HepG2 (cell line): ENCODE results near the gene EYA2. TPM values are rescaled to one million over a fixed set of nuclear protein-coding genes. Genes with fewer than 3 reads are reported as not detected.

ENCODE experiments used
- ATAC-seq: fragments of 200-7000 bp; cut with Tn5 transposase; 3 replicates; pipeline ENCODE4 v1.9.1; 2020; ENCODE audit warnings: mild to moderate bottlenecking, moderate library complexity
- BruUV-seq: library from RNA; stranded (reverse); fragments of 400-500 nt; replicated peaks from 2 replicates; lab custom pipeline; 2021; lab: Mats Ljungman, UMichigan
- CTCF ChIA-PET: fragments of 300-600 bp; formaldehyde crosslinking; extraction: SDS; loops from one replicate; lab custom pipeline; 2021; ENCODE audit warnings: low total read pairs, inconsistent platforms, low intra/inter-chr PET ratio; lab: Yijun Ruan, JAX
- POLR2A ChIA-PET: fragments of 350-600 bp; sonication (Branson Sonifier 250); formaldehyde crosslinking; loops from one replicate; lab custom pipeline; 2020; ENCODE audit warnings: antibody characterized with exemption, inconsistent platforms; lab: Yijun Ruan, JAX
- DNase-seq: peaks from one replicate; pipeline ENCODE4 v3.0.0-alpha.2; 2015; ENCODE audit warnings: low spot score
- FAIRE-seq: peaks from 3 replicates; lab custom pipeline; 2011; peaks lifted over from hg19 to GRCh38; lab: Jason Lieb, UNC
- H2AFZ ChIP-seq: one replicate; pipeline ENCODE4 v1.6.1; 2011; ENCODE audit warnings: low read length, inconsistent platforms
- H3K27ac ChIP-seq: fragments of 300-600 bp; 3 replicates; pipeline ENCODE4 v1.8.0; 2011; ENCODE audit warnings: mixed run types, mild to moderate bottlenecking, mixed read lengths, low read length, inconsistent platforms; ENCODE audit not compliant: insufficient read depth; ENCODE audit errors: extremely low read length
- H3K27me3 ChIP-seq, 2 experiments: fragments of 200-600 bp in 1 of 2; 2 replicates in 1 of 2; 3 replicates in 1 of 2; pipeline versions ENCODE4 v1.6.0 to v1.8.0; 2011; ENCODE audit warnings: low read length in 2 of 2, mild to moderate bottlenecking in 2 of 2, moderate library complexity in 2 of 2, inconsistent platforms in 1 of 2; ENCODE audit not compliant: insufficient read depth in 2 of 2, control insufficient read depth in 1 of 2
- H3K36me3 ChIP-seq, 2 experiments: fragments of 200-600 bp in 1 of 2; replicated peaks in 1 of 2; 2 replicates in 1 of 2; 3 replicates in 1 of 2; pipeline versions ENCODE4 v1.5.1 to v1.8.0; 2011; ENCODE audit warnings: low read length in 2 of 2, inconsistent platforms in 1 of 2; ENCODE audit not compliant: insufficient read depth in 2 of 2, control insufficient read depth in 1 of 2
- H3K4me1 ChIP-seq: 2 replicates; pipeline ENCODE4 v1.5.1; 2012; ENCODE audit warnings: low read length, inconsistent platforms; ENCODE audit not compliant: insufficient read depth
- H3K4me2 ChIP-seq: 2 replicates; pipeline ENCODE4 v1.6.0; 2011; ENCODE audit warnings: low read depth, low read length, inconsistent platforms
- H3K4me3 ChIP-seq, 3 experiments: fragments of 200-600 bp in 1 of 3; sonication (generic), shearing (Covaris generic) in 1 of 3; replicated peaks in 1 of 3; 2 replicates each; pipeline ENCODE4 v1.5.1; 2011 to 2016; ENCODE audit warnings: low read length in 3 of 3, inconsistent platforms in 2 of 3, low read depth in 2 of 3, mild to moderate bottlenecking in 2 of 3, control low read depth in 1 of 3, mixed read lengths in 1 of 3; ENCODE audit not compliant: insufficient read depth in 1 of 3
- H3K79me2 ChIP-seq: one replicate; pipeline ENCODE4 v1.6.1; 2011; ENCODE audit warnings: low read length, inconsistent platforms; ENCODE audit not compliant: insufficient read depth
- H3K9ac ChIP-seq: 2 replicates; pipeline ENCODE4 v1.6.0; 2011; ENCODE audit warnings: mild to moderate bottlenecking, low read depth, low read length, inconsistent platforms; ENCODE audit not compliant: insufficient read depth
- H3K9me3 ChIP-seq: 2 replicates; pipeline ENCODE4 v1.5.1; 2012; ENCODE audit warnings: mild to moderate bottlenecking, low read length
- H4K20me1 ChIP-seq: 2 replicates; pipeline ENCODE4 v1.6.0; 2011; ENCODE audit warnings: inconsistent platforms, mild to moderate bottlenecking, low read length, moderate library complexity; ENCODE audit not compliant: insufficient read depth
- EED ChIP-seq: sonication (generic); formaldehyde crosslinking; IDR thresholded peaks from 2 replicates; pipeline ENCODE4 v1.5.0; 2020; ENCODE audit warnings: mild to moderate bottlenecking, missing genetic modification reagents
- MNT ChIP-seq: fragments of 450-650 bp; IDR thresholded peaks from 2 replicates; pipeline ENCODE4 v1.6.1; 2016
- NCOA2 ChIP-seq: sonication (generic); formaldehyde crosslinking; IDR thresholded peaks from 2 replicates; pipeline ENCODE4 v1.8.0; 2022; ENCODE audit warnings: inconsistent platforms
- RFX3 ChIP-seq: IDR thresholded peaks from 2 replicates; pipeline ENCODE4 v1.6.1; 2016; ENCODE audit warnings: missing biosample characterization, missing genetic modification reagents
- TAF15 ChIP-seq: fragments of 200-400 bp; formaldehyde crosslinking; IDR thresholded peaks from one replicate; pipeline ENCODE4 v1.6.1; 2018; ENCODE audit warnings: mild to moderate bottlenecking, low read depth, low read length; ENCODE audit not compliant: poor library complexity, severe bottlenecking
- TARDBP ChIP-seq: sonication (generic); formaldehyde crosslinking; IDR thresholded peaks from 2 replicates; pipeline ENCODE4 v1.8.0; 2022; ENCODE audit warnings: mild to moderate bottlenecking, missing genetic modification reagents
- ZFY ChIP-seq: sonication (generic); formaldehyde crosslinking; IDR thresholded peaks from 2 replicates; pipeline ENCODE4 v1.4.0; 2020; ENCODE audit warnings: missing genetic modification reagents
- ZNF503 ChIP-seq: sonication (generic); formaldehyde crosslinking; IDR thresholded peaks from 2 replicates; pipeline ENCODE4 v1.4.0; 2020; ENCODE audit warnings: missing genetic modification reagents
- ZNF607 ChIP-seq: sonication (generic); formaldehyde crosslinking; IDR thresholded peaks from 2 replicates; pipeline ENCODE4 v1.5.1; 2020; ENCODE audit warnings: missing genetic modification reagents, mild to moderate bottlenecking, borderline replicate concordance
- WGBS: methylation state at CpG from one replicate; pipeline ENCODE4 v1.1.6; 2017; ENCODE audit warnings: low lambda C conversion rate; 5-methylcytosine and 5-hydroxymethylcytosine counted together
- in situ Hi-C: cut with HindIII; loops from 2 replicates; pipeline ENCODE4 v1.10.0; 2017; ENCODE audit warnings: low pct_unique_long_range_greater_than_20kb; ENCODE audit not compliant: extremely low pct_ligation_motif_present
- intact Hi-C: fragments of 100-400 bp; cut with micrococcal nuclease; formaldehyde crosslinking; loops from one replicate; pipeline ENCODE4 v1.10.0; 2022; ENCODE audit not compliant: unreplicated experiment
- polyA plus RNA-seq, 8 experiments: library from polyadenylated mRNA; depleted of rRNA in 3 of 8; stranded (reverse) in 7 of 8; unstranded in 1 of 8; fragments of >200 nt; fragmentation: Illumina TruSeq in 4 of 8; extraction: Trizol in 4 of 8; gene quantifications; 2 replicates each; pipeline versions ENCODE4 v1.2.1 to v1.2.3, GENCODE V29; 2011 to 2016; ENCODE audit warnings: low read depth in 4 of 8, missing spikeins in 1 of 8, mixed read lengths in 1 of 8; ENCODE audit not compliant: insufficient read depth in 1 of 8
- total RNA-seq, 5 experiments: library from RNA; depleted of rRNA; stranded (reverse); fragments of >200 nt; fragmentation: Illumina TruSeq; extraction: Trizol; gene quantifications; 2 replicates each; pipeline ENCODE4 v1.2.3, GENCODE V29; 2016; ENCODE audit warnings: low read depth in 1 of 5

The EYA2 gene
- total and polyA plus RNA-seq, 2 of the 13 experiments (the other 11 are each of a cell fraction or from before 2014, with no cell fraction given), result not detected

- WGBS, result 10% methylated on average over 5 of the region's 5 CpGs
- Histone ChIP-seq H3K36me3 (no peaks in the 10 kb centered on the region), H3K4me3 (no peak overlapping the region), H3K9me3 (no peaks in the 10 kb centered on the region), H3K27ac (no peak overlapping the region), H3K27me3 (peaks cover 2 to 38% of the 10 kb centered on the region in 2 experiments; a peak in 4 of 5 replicates), H3K4me1 (no peaks in the 10 kb centered on the region), H4K20me1 (peaks cover 4% of the 10 kb centered on the region; the same call in 1 of the 2 replicates), H2AFZ (no peak overlapping the region), H3K9ac (no peak overlapping the region), H3K4me2 (no peak overlapping the region), H3K79me2 (no peaks in the 10 kb centered on the region)
- ChIA-PET CTCF (no interaction called here), POLR2A (no interaction called here)
- ATAC-seq, result no peak
- in situ Hi-C loops, result no loop called here
- intact Hi-C loops, result no loop called here
- BruUV-seq, result no TSS peak
- no peak for DNase-seq
- TF ChIP-seq RFX3 (CRISPR knock-in tag) (no peak), TAF15 (no peak), ZNF607 (CRISPR knock-in tag) (no peak), TARDBP (CRISPR knock-in tag) (no peak), MNT (peak; percentile 75), ZFY (no peak), ZNF503 (no peak), NCOA2 (CRISPR knock-in tag) (no peak), EED (CRISPR knock-in tag) (no peak)
- FAIRE-seq, result no peak
Measured at GRCh38 chr20:47048054-47048453, 153.4 kb downstream of the EYA2 start.
